ENCODE measurements around the gene IQGAP3. TPM values are rescaled to one million over a fixed set of nuclear protein-coding genes. Genes with fewer than 3 reads are reported as not detected.

The IQGAP3 gene
- total RNA-seq, 1 donor from 2014 or later = 11.2 TPM

DNA sequence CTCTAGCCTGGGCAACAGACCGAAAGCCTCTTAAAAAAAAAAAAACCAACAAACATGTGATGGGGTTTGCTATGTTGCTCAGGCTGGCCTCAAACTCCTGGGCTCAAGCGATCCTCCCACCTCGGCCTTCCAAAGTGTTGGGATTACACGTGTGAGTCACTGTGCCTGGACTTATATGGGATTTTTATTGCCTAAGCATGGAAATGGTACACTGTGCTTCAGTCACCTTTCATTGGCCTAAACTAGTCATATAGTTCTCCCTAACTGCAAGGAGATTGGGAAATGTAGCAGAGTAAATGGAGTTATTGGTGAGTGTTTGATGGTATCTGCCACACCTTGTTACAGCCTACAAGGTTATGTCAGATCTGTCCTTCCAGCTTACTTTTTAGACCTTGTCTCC lies 54.6 kb downstream of the IQGAP3 start:
- Mint-ChIP-seq H3K9me3 (no peaks in the 10 kb centered on the region), H3K27me3 (peaks cover 8% of the 10 kb centered on the region), H3K27ac (no peak overlapping the region), H3K36me3 (ENCODE audit: low read depth) (no peaks in the 10 kb centered on the region), H3K4me3 (no peak overlapping the region), H3K4me1 (no peaks in the 10 kb centered on the region)
- intact Hi-C loops (cut with micrococcal nuclease) = no loop called here
- DNase-seq = no peak

DNA sequence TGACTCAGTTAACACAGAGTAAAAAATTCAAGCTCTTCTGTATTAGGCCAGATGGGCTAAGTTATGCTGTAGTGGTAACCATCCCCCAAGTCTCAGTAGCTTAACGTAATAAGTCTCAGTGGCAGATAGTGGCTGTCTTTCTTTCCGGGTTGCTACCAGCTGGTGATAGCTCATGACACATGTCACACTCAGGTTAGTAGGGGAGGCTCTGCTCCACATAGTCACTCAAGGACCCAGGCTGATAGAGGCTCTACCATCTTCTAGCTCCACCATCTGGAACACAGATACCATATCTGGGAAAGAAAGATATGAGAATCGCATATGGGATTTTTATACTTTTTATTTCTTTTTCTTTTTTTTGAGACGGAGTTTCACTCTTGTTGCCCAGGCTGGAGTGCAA lies 55.5 kb downstream of the IQGAP3 start:
- peaks cover 8% of the 10 kb centered on the region for H3K27me3 Mint-ChIP-seq
- H3K9me3 Mint-ChIP-seq = no peaks in the 10 kb centered on the region
- intact Hi-C loops (cut with micrococcal nuclease) = no loop called here
- no peaks in the 10 kb centered on the region for H3K36me3 Mint-ChIP-seq (ENCODE audit: low read depth)
- no peak overlapping the region for H3K4me3 Mint-ChIP-seq
- H3K4me1 Mint-ChIP-seq = peaks cover 4% of the 10 kb centered on the region
- no peak overlapping the region for H3K27ac Mint-ChIP-seq
- DNase-seq = no peak

DNA sequence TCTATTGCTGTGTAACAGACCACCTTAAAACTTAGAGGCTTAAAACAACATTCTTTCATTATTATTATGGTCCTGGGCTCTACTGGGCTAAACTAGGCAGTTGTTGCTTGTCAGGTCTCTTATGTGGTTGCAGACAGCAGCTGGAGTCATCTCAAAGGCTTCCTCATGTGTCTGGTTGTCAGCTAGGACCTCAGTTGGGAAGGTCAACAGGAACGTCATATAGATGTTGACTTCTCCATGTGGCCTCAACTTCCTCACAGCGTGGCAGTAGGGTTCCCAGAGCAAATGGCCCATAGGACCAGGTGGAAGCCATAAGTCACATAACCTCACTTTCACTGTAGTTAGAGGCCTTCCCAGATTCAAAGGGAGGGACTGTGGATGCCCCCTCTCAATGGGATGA lies 56.4 kb downstream of the IQGAP3 start:
- no peak overlapping the region for H3K27ac Mint-ChIP-seq
- no peak overlapping the region for H3K4me3 Mint-ChIP-seq
- H3K4me1 Mint-ChIP-seq = peaks cover 6% of the 10 kb centered on the region
- DNase-seq = no peak
- H3K9me3 Mint-ChIP-seq = no peaks in the 10 kb centered on the region
- H3K36me3 Mint-ChIP-seq (ENCODE audit: low read depth) = no peaks in the 10 kb centered on the region
- intact Hi-C loops (cut with micrococcal nuclease) = no loop called here
- H3K27me3 Mint-ChIP-seq = peaks cover 9% of the 10 kb centered on the region

DNA sequence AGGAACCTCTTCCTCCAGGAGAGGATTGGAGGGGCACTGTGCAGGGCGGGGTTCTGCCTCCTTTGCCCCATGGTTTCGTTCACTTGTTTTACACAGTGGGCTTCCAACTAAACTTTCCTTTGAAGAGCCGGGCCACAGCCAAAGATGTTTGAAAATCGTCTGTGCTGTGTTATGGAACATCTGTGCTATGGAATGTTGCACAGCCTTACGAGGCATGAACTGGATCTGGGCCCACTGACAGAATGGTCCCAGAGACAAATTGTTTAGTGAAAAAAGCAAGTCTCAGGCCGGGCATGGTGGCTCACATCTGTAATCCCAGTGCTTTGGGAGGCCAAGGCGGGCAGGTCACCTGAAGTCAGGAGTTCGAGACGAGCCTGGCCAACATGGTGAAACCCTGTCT lies 59.2 kb downstream of the IQGAP3 start:
- Mint-ChIP-seq H3K36me3 (ENCODE audit: low read depth) (no peaks in the 10 kb centered on the region), H3K27me3 (peaks cover 6% of the 10 kb centered on the region), H3K4me3 (no peak overlapping the region), H3K9me3 (no peaks in the 10 kb centered on the region), H3K27ac (no peak overlapping the region), H3K4me1 (peaks cover 22% of the 10 kb centered on the region)
- intact Hi-C loops (cut with micrococcal nuclease) = no loop called here
- DNase-seq = no peak

DNA sequence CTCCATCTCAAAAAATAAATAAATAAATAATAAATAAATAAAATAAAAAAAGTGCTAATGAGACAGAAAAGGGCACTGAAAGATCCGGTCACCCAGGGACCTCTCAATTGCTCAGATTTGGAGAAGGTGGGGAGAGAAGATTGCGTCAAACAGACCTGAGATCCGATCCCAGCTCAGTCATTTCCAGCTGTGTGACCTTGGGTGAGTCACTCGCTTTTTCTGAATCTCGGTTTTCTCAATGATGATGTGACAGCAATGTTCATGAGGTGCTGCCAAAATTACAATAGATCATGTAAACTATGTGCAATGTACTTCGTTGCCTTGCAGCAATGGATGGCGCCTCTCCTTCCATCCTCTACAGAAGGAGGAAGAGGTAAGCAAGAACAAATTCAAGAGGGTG lies 60.7 kb downstream of the IQGAP3 start:
- Mint-ChIP-seq H3K9me3 (no peaks in the 10 kb centered on the region), H3K27me3 (peaks cover 3% of the 10 kb centered on the region), H3K4me3 (no peak overlapping the region), H3K36me3 (ENCODE audit: low read depth) (no peaks in the 10 kb centered on the region), H3K4me1 (peaks cover 28% of the 10 kb centered on the region), H3K27ac (peak overlapping the region; percentile 62)
- intact Hi-C loops (cut with micrococcal nuclease) = no loop called here
- no peak for DNase-seq

DNA sequence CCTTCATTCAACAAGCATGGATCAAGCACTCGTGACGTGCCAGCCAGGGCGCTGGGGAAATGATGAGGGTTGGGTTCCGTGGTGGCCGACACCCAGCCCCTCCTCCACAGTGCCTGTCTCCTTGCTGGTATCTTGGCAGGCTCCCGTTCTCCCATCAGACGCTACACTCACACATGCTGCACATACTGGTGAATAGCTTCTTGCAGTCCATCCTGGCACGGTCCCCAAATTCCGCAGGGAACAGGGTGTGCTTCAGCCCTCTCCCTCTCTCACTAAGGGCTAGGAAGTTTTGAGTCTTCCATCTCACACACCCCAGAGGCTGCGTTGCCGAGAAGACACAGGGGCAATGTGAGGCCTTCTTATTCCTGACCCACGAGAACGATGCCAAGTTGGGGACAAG lies 61.7 kb downstream of the IQGAP3 start:
- peaks cover 3% of the 10 kb centered on the region for H3K27me3 Mint-ChIP-seq
- H3K9me3 Mint-ChIP-seq = no peaks in the 10 kb centered on the region
- peaks cover 37% of the 10 kb centered on the region for H3K4me1 Mint-ChIP-seq
- intact Hi-C loops (cut with micrococcal nuclease) = no loop called here
- H3K36me3 Mint-ChIP-seq (ENCODE audit: low read depth) = no peaks in the 10 kb centered on the region
- no peak overlapping the region for H3K27ac Mint-ChIP-seq
- no peak for DNase-seq
- no peak overlapping the region for H3K4me3 Mint-ChIP-seq

DNA sequence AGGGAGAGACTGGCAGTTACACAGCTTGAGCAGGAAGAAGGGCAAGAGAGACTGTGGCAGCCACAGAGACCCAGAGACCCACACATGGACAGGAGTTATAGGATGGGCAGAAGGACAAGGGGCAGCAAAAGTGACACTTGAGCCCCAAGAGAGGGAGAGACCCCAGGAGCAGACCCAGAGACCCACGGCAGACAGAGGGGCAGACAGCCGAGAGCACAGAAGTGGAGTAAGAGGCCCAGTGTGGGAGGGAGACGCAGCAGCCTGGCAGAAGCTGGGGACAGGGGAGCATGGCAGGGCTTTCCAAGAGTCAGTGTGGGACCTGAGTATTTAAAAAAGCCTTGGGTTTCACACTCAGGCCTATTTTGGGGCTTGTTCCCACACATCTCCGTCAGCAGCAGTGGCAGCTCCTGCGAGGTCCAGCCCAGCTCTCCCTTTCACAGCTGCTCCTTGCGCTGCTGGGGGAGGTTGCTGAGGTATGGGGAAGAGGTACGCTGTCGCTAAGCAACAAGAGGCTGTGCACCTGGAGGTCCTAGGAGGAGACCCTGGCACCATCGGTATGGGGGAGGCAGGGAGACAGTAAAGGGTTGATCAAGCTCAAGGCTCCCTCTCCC lies 62.8 kb downstream of the IQGAP3 start:
- peaks cover 3% of the 10 kb centered on the region for H3K27me3 Mint-ChIP-seq
- DNase-seq = no peak
- peaks cover 4% of the 10 kb centered on the region for H3K36me3 Mint-ChIP-seq (ENCODE audit: low read depth)
- H3K27ac Mint-ChIP-seq = no peak overlapping the region
- H3K4me3 Mint-ChIP-seq = no peak overlapping the region
- H3K4me1 Mint-ChIP-seq = peaks cover 46% of the 10 kb centered on the region
- no peaks in the 10 kb centered on the region for H3K9me3 Mint-ChIP-seq
- intact Hi-C loops (cut with micrococcal nuclease) = loop anchor here (10.0 kb wide), 3 partner anchors 295 to 1535 kb away; partner anchors contain the start of genes CKS1B, LAMTOR2, PMF1 and SHC1

DNA sequence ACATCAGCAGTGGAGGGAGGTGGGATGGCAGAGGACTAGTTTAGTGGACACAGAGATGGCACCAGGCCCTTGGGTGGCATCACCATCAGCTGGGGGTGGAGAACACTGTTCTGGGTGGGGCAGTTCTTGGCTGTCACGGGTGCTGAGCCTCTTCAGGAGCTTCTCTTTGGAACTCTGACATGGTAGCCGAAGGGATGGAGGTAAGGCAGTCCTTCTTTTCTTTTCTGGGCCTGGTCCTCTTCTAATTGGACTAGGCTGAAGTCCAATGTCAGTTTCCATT lies 63.5 kb downstream of the IQGAP3 start:
- Mint-ChIP-seq H3K4me1 (peaks cover 52% of the 10 kb centered on the region), H3K36me3 (ENCODE audit: low read depth) (peaks cover 4% of the 10 kb centered on the region), H3K4me3 (no peak overlapping the region), H3K27ac (peak overlapping the region; percentile 21), H3K27me3 (peaks cover 3% of the 10 kb centered on the region), H3K9me3 (no peaks in the 10 kb centered on the region)
- no peak for DNase-seq
- intact Hi-C loops (cut with micrococcal nuclease) = loop anchor here (10.0 kb wide), 3 partner anchors 294 to 1534 kb away; partner anchors contain the start of genes CKS1B, LAMTOR2, PMF1 and SHC1

DNA sequence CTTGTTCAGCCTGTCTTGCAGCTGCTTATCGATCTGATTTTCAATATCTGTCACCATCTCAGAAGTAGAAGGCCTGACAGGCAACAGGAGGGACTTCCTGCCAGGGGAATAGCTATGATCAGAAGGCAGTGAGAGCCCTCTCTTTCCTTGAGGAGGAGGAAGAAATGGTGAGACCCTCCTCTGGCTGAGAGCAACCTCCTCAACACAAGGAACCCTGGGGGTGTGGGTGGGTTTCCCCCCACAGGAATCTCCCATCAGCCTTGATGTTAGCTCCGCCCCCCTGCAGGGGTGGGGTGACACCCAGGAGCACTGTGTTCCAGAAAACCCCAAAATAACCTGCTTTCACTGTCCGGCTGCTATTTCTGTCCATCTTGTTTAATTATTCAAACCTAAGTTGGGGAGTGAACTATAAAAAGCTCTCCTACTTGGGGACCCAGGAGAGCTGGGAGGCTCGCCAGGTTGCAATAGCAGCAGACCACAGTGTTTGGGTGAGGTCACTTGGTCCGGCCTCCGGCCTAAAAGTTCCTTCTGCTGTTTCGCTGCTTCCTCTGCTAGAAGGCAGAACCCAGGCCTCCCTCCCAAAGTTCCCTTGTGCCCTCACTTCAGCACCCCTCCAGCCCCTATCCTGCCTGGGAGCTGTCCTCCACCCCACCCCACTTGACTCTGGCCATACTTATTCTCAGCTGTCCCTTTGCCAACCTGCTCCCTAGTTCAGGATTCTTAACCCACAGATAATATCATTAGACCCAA lies 64.0 kb downstream of the IQGAP3 start:
- Mint-ChIP-seq H3K9me3 (no peaks in the 10 kb centered on the region), H3K27ac (peak overlapping the region; percentile 87), H3K27me3 (peaks cover 3% of the 10 kb centered on the region), H3K36me3 (ENCODE audit: low read depth) (peaks cover 4% of the 10 kb centered on the region), H3K4me1 (peaks cover 56% of the 10 kb centered on the region), H3K4me3 (peak overlapping the region; percentile 76)
- DNase-seq = peak; percentile 73
- intact Hi-C loops (cut with micrococcal nuclease) = loop anchor here (10.0 kb wide), 3 partner anchors 294 to 1534 kb away; partner anchors contain the start of genes CKS1B, LAMTOR2, PMF1 and SHC1

DNA sequence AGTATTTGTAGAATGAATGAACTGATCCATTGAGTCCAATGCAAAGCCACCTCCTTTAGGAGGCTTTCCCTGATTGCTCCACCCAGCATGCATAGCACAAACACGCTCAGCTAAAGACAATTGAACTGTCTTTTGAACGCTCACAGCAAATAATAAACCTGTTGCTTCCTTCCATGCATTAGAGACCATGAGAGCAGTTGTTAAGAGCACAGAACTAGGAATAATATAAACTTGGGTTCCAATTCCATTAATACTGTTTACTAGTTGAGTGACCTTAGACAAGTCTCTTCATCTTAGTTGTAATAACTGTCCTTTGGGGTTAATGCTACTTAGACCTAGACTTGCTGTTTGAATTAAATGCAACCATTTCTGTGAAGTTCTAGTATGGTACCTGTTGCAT lies 65.9 kb downstream of the IQGAP3 start:
- Mint-ChIP-seq H3K27me3 (no peaks in the 10 kb centered on the region), H3K4me3 (no peak overlapping the region), H3K27ac (peak overlapping the region; percentile 21), H3K9me3 (no peaks in the 10 kb centered on the region), H3K36me3 (ENCODE audit: low read depth) (peaks cover 4% of the 10 kb centered on the region), H3K4me1 (peaks cover 66% of the 10 kb centered on the region)
- intact Hi-C loops (cut with micrococcal nuclease) = loop anchor here (10.0 kb wide), 3 partner anchors 292 to 1532 kb away; partner anchors contain the start of genes CKS1B, LAMTOR2, PMF1 and SHC1
- no peak for DNase-seq

DNA sequence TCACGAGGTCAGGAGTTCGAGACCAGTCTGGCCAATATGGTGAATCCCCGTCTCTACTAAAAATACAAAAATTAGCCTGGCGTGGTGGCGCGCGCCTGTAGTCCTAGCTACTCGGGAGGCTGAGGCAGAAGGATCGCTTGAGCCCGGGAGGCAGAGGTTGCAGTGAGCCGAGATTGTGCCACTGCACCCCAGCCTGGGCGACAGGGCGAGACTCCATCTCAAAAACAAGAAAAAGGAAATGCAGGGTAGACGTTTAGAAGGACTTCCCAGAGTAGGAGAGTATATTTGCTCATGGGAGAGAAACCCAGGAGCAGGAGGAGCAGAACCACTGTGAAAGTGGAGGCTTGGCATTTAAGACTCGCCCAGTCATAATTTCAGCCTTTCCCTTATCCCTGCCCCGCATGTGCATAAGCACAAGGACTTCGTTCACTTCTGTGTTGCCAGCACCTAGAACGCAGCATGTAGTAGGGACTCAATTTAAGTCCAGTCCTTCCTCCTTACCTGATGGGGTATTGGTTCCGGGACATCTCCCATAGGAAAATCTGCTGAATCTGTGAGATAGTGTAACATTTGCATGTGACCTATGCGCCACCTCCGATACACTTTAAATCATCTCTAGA lies 66.6 kb downstream of the IQGAP3 start:
- peaks cover 4% of the 10 kb centered on the region for H3K36me3 Mint-ChIP-seq (ENCODE audit: low read depth)
- intact Hi-C loops (cut with micrococcal nuclease) = loop anchor here (1.0 to 10.0 kb wide), 6 partner anchors 19 to 1531 kb away; partner anchors contain the start of genes CKS1B, GPATCH4, LAMTOR2 and PMF1
- H3K27me3 Mint-ChIP-seq = no peaks in the 10 kb centered on the region
- H3K4me1 Mint-ChIP-seq = peaks cover 66% of the 10 kb centered on the region
- H3K27ac Mint-ChIP-seq = peak overlapping the region; percentile 96
- H3K4me3 Mint-ChIP-seq = peak overlapping the region; percentile 80
- peak; percentile 71 for DNase-seq
- no peaks in the 10 kb centered on the region for H3K9me3 Mint-ChIP-seq

DNA sequence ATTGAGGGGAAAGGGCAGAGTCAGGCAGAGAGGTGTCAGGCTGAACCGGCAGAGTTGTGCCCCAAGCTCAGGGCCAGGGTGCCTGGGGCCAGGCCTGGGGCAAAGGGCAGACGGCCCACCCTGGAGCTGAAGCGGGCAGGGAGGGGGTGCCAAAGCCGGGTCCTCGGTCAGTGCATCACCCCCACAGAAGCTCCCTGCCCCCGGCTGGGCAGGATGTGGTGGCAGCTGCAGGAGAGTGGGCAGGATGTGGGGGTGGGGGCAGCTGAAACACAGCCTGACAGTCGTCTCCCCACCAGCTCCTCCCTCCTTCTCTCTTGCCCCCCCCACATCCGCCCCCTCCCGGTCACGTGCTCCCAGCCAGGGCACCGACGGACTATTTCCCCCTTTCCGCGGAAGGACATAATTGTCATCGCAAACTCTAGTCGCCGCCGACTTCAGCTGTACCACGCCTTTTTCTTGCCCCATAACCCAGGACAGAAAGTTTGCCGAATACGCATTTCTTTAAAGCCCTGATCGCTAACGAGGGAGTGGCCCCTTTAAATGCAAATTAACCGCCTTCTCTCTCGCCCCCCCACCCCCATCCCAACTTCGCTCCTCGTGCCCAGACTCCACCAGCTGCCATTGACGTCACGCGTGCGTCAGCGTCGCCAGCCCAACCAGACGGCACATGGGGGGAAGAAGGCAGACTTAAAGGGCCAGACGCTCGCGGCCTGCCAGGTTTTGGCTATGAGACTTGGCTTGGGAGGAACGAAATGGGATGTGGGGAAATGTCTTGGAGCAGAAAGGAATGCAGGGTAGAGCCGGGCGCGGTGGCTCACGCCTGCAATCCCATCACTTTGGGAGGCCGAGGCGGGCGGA lies 67.3 kb downstream of the IQGAP3 start:
- DNase-seq = peak; percentile 98
- Mint-ChIP-seq H3K4me3 (peak overlapping the region; percentile 80), H3K27ac (peak overlapping the region; percentile 96), H3K4me1 (peaks cover 61% of the 10 kb centered on the region), H3K9me3 (no peaks in the 10 kb centered on the region), H3K36me3 (ENCODE audit: low read depth) (peaks cover 4% of the 10 kb centered on the region), H3K27me3 (no peaks in the 10 kb centered on the region)
- intact Hi-C loops (cut with micrococcal nuclease) = loop anchor here (1.0 to 10.0 kb wide), 8 partner anchors 19 to 1530 kb away; partner anchors contain the start of genes CCT3, CKS1B, GPATCH4 and LAMTOR2

DNA sequence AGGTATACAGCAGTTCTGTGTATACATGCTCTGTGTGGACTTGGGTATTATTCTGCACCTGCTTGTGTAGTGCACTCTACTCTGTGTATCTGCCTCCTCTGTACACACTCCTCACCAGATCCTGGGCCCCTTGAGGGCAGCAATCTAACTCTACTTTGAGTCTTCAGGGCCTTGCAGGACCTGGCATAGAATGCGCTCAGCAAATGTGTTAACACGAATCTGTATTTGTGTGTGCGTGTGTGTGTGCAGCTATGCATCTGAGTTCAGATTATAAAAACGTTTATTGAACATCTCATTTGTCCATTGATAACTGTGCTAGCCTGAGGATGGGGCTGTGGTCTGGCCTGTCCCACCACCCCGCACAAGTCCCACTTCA lies 67.9 kb downstream of the IQGAP3 start:
- peak overlapping the region; percentile 80 for H3K4me3 Mint-ChIP-seq
- intact Hi-C loops (cut with micrococcal nuclease) = loop anchor here (5.0 to 10.0 kb wide), 5 partner anchors 167 to 1530 kb away; partner anchors contain the start of genes CCT3, CKS1B, LAMTOR2 and LMNA
- DNase-seq = no peak

More for the DNA sequence above, 67.9 kb downstream of the IQGAP3 start:
- no peaks in the 10 kb centered on the region for H3K27me3 Mint-ChIP-seq
- H3K36me3 Mint-ChIP-seq (ENCODE audit: low read depth) = peaks cover 4% of the 10 kb centered on the region
- H3K9me3 Mint-ChIP-seq = no peaks in the 10 kb centered on the region
- H3K27ac Mint-ChIP-seq = peak overlapping the region; percentile 96
- peaks cover 59% of the 10 kb centered on the region for H3K4me1 Mint-ChIP-seq
